GM12878 (cell line): ENCODE data around the gene RANBP3. TPM values are rescaled to one million over a fixed set of nuclear protein-coding genes. Genes with fewer than 3 reads are reported as not detected.
A peak's percentile ranks its signal among the peaks of the same experiment; 100 is the strongest.

Experiments used
- ATF3 ChIP-seq: IDR thresholded peaks from 2 replicates; pipeline ENCODE4 v1.6.1; 2011; ENCODE audit warnings: low read depth, mild to moderate bottlenecking, low read length, moderate library complexity, borderline replicate concordance; ENCODE audit errors: extremely low read depth
- ATF7 ChIP-seq: fragments of 450-650 bp; IDR thresholded peaks from 2 replicates; pipeline ENCODE4 v1.6.1; 2016; ENCODE audit warnings: low read depth, mild to moderate bottlenecking
- BACH1 ChIP-seq: fragments of 450-650 bp; IDR thresholded peaks from 2 replicates; pipeline ENCODE4 v1.6.1; 2017; ENCODE audit warnings: mild to moderate bottlenecking, borderline replicate concordance
- BCLAF1 ChIP-seq: fragments of 450-650 bp; IDR thresholded peaks from 2 replicates; pipeline ENCODE4 v1.6.1; 2017; ENCODE audit warnings: antibody characterized with exemption, mild to moderate bottlenecking, moderate library complexity
- BRCA1 ChIP-seq: IDR thresholded peaks from 2 replicates; pipeline ENCODE4 v1.6.1; 2011; ENCODE audit warnings: low read depth, low read length, improper control_type of control experiment
- CBFB ChIP-seq: IDR thresholded peaks from 2 replicates; pipeline ENCODE4 v1.6.1; 2016; ENCODE audit warnings: antibody characterized with exemption, low read depth
- CTCF ChIP-seq, 3 experiments: IDR thresholded peaks in 2 of 3; conservative IDR thresholded peaks in 1 of 3; 2 replicates each; pipeline ENCODE4 v1.5.1; 2011; ENCODE audit warnings: low read depth in 3 of 3, low read length in 3 of 3, mild to moderate bottlenecking in 3 of 3, control low read depth in 2 of 3, moderate library complexity in 2 of 3, inconsistent platforms in 1 of 3, mixed read lengths in 1 of 3; ENCODE audit not compliant: control insufficient read depth in 2 of 3, insufficient read depth in 1 of 3; ENCODE audit errors: extremely low read depth in 1 of 3
- EP300 ChIP-seq, 2 experiments: fragments of 150-350 bp in 1 of 2; IDR thresholded peaks; 2 replicates each; pipeline ENCODE4 v1.6.1; 2011 to 2012; ENCODE audit warnings: low read depth in 2 of 2, low read length in 2 of 2, borderline replicate concordance in 1 of 2, improper control_type of control experiment in 1 of 2, inconsistent platforms in 1 of 2; ENCODE audit not compliant: control insufficient read depth in 1 of 2
- HDAC2 ChIP-seq: fragments of 200-600 bp; sonication (generic); IDR thresholded peaks from 2 replicates; pipeline ENCODE4 v1.6.1; 2017
- IKZF1 ChIP-seq: fragments of 450-650 bp; conservative IDR thresholded peaks from 2 replicates; pipeline ENCODE4 v1.6.1; 2017; ENCODE audit warnings: antibody characterized with exemption, mild to moderate bottlenecking
- KAT2A ChIP-seq: conservative IDR thresholded peaks from 2 replicates; pipeline ENCODE4 v1.6.1; 2011; ENCODE audit warnings: low read depth, low read length; ENCODE audit not compliant: control insufficient read depth
- MEF2A ChIP-seq: IDR thresholded peaks from 2 replicates; pipeline ENCODE4 v1.6.1; 2011; ENCODE audit warnings: low read depth, mild to moderate bottlenecking, low read length, moderate library complexity; ENCODE audit not compliant: insufficient read depth
- MTA3 ChIP-seq: IDR thresholded peaks from 2 replicates; pipeline ENCODE4 v1.6.1; 2012; ENCODE audit warnings: low read length, inconsistent platforms, borderline replicate concordance
- MXI1 ChIP-seq: fragments of 150-350 bp; IDR thresholded peaks from 2 replicates; pipeline ENCODE4 v1.6.1; 2011; ENCODE audit warnings: low read depth, mild to moderate bottlenecking, inconsistent platforms, low read length, improper control_type of control experiment
- NR2F1 ChIP-seq: fragments of 450-650 bp; conservative IDR thresholded peaks from 2 replicates; pipeline ENCODE4 v1.6.1; 2017; ENCODE audit warnings: mild to moderate bottlenecking
- PAX8 ChIP-seq: fragments of 450-650 bp; IDR thresholded peaks from 2 replicates; pipeline ENCODE4 v1.6.1; 2017; ENCODE audit warnings: mild to moderate bottlenecking, moderate library complexity
- POLR2AphosphoS5 ChIP-seq: IDR thresholded peaks from 2 replicates; pipeline ENCODE4 v1.6.1; 2011; ENCODE audit warnings: mild to moderate bottlenecking, low read length, inconsistent platforms
- POU2F2 ChIP-seq: IDR thresholded peaks from 3 replicates; pipeline ENCODE4 v1.6.1; 2011; ENCODE audit warnings: low read depth, mild to moderate bottlenecking, low read length, borderline replicate concordance
- RAD21 ChIP-seq: IDR thresholded peaks from 2 replicates; pipeline ENCODE4 v1.6.1; 2011; ENCODE audit warnings: mild to moderate bottlenecking, low read depth, low read length, moderate library complexity; ENCODE audit not compliant: insufficient read depth
- RFX5 ChIP-seq: IDR thresholded peaks from 2 replicates; pipeline ENCODE4 v1.6.1; 2011; ENCODE audit warnings: low read depth, low read length, improper control_type of control experiment
- RUNX3 ChIP-seq: IDR thresholded peaks from 2 replicates; pipeline ENCODE4 v1.6.1; 2012; ENCODE audit warnings: low read length, inconsistent platforms
- SIN3A ChIP-seq: IDR thresholded peaks from 2 replicates; pipeline ENCODE4 v1.6.1; 2012; ENCODE audit warnings: low read depth, low read length, improper control_type of control experiment
- SP1 ChIP-seq: IDR thresholded peaks from one replicate; pipeline ENCODE4 v1.6.1; 2011; ENCODE audit warnings: low read depth, low read length
- SRF ChIP-seq, 2 experiments: IDR thresholded peaks; 2 replicates each; pipeline ENCODE4 v1.6.1; 2011; ENCODE audit warnings: low read depth in 2 of 2, low read length in 2 of 2, mild to moderate bottlenecking in 1 of 2, moderate library complexity in 1 of 2
- YY1 ChIP-seq: IDR thresholded peaks from 2 replicates; pipeline ENCODE4 v1.6.1; 2011; ENCODE audit warnings: low read depth, mild to moderate bottlenecking, low read length
- ZNF207 ChIP-seq: fragments of 450-650 bp; IDR thresholded peaks from 2 replicates; pipeline ENCODE4 v1.6.1; 2014; ENCODE audit warnings: antibody characterized with exemption, mild to moderate bottlenecking, borderline replicate concordance
- ZZZ3 ChIP-seq: IDR thresholded peaks from 2 replicates; pipeline ENCODE4 v1.6.1; 2011; ENCODE audit warnings: low read depth; ENCODE audit not compliant: control insufficient read depth, insufficient read length
- polyA plus RNA-seq, 11 experiments: library from polyadenylated mRNA; depleted of rRNA in 4 of 11; unstranded in 6 of 11; stranded (reverse) in 5 of 11; fragments of >200 nt; fragmentation: Nextera tagmentation in 4 of 11; fragmentation: Illumina TruSeq in 1 of 11; extraction: Ambion mirVana in 4 of 11; extraction: Trizol in 1 of 11; gene quantifications; 1 replicate in 1 of 11; 2 replicates in 10 of 11; pipeline versions ENCODE4 v1.2.1 to v1.2.3, GENCODE V29; 2011 to 2016; ENCODE audit warnings: inconsistent platforms in 2 of 11, missing spikeins in 2 of 11, low read depth in 1 of 11
- total RNA-seq, 4 experiments: library from RNA; depleted of rRNA in 3 of 4; stranded (reverse); fragments of >200 nt in 3 of 4; fragmentation: Illumina TruSeq in 1 of 4; extraction: Trizol in 1 of 4; gene quantifications; 2 replicates each; pipeline versions ENCODE4 v1.2.1 to v1.2.3, GENCODE V29; 2013 to 2021

The RANBP3 gene
- total and polyA plus RNA-seq, 10 of the 15 experiments (the other 5 are each of a cell fraction or from before 2014, with no cell fraction given): 1.1 to 81.6 (median 60.0) TPM

- TF ChIP-seq RUNX3 (no peak), NR2F1 (no peak), ZNF207 (no peak), RAD21 (peak; percentile 73), ATF3 (no peak), YY1 (peak; percentile 71; the same call in 1 of the 2 replicates), MEF2A (no peak), KAT2A (no peak), CBFB (no peak), PAX8 (no peak), ZZZ3 (no peak), CTCF (IDR thresholded peaks at IDR 0.05 in 2 of 3, conservative IDR thresholded peaks at IDR 0.05 in 1 of 3; ENCODE audit: control insufficient read depth in 2 of 3, extremely low read depth in 1 of 3, insufficient read depth in 1 of 3, low read depth in 3 of 3, low read length in 3 of 3) (peak; percentile 80 to 92 (median 82)), SRF (IDR thresholded peaks at IDR 0.05; ENCODE audit: low read depth in 2 of 2, low read length in 2 of 2) (no peak), MTA3 (no peak), MXI1 (0 out of 2 replicates have a peak, but pooled peaks have one; percentile 31), BCLAF1 (no peak), BACH1 (no peak), SIN3A (no peak), IKZF1 (peak; percentile 55; the same call in 1 of the 2 replicates), RFX5 (no peak), ATF7 (0 out of 2 replicates have a peak, but pooled peaks have one; percentile 19), POU2F2 (0 out of 3 replicates have a peak, but pooled peaks have one; percentile 12), POLR2AphosphoS5 (no peak), HDAC2 (no peak), BRCA1 (no peak), EP300 (IDR thresholded peaks at IDR 0.05; ENCODE audit: borderline replicate concordance in 1 of 2, control insufficient read depth in 1 of 2, low read depth in 2 of 2, low read length in 2 of 2) (0 out of 4 replicates have a peak, but pooled peaks of 1 of the 2 experiments have one; percentile 21), SP1 (no peak)
Observed at GRCh38 chr19:5967994-5968430, 9.9 kb downstream of the RANBP3 start (continued).
